ENCODE data around the gene STARD3NL. TPM values are rescaled to one million over a fixed set of nuclear protein-coding genes. Genes with fewer than 3 reads are reported as not detected.

Gene STARD3NL
- total RNA-seq, 2 donors from 2014 or later: 25.4 to 25.5 TPM

DNA sequence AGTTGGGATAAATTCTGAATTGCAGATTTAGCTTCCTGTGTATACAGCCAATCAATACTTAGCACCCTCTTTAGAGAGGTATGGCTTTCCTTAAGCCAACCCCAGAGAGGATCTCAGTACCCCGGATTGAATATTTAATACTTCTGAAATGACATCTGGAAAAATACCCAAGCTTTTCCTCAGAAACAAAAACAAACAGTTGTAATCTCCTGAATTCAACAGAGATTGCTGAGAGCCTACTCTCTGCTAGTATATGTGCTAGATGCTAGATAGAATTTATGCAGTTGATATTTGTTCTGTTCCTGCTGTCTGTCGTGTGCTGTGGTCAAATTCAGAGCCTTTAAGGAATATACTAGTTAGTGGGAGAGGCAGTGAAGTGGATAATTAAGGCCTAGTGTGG, 21.1 kb downstream of the STARD3NL start:
- H3K4me3 ChIP-seq: no peak overlapping the region
- no peak for TF ChIP-seq CTCF (IDR thresholded peaks at IDR 0.05)
- H3K9me3 ChIP-seq: no peaks in the 10 kb centered on the region
- no peak overlapping the region for H3K27ac ChIP-seq
- intact Hi-C loops (cut with DNase I): no loop called here
- no peaks in the 10 kb centered on the region for H3K36me3 ChIP-seq
- no peaks in the 10 kb centered on the region for H3K4me1 ChIP-seq
- H3K9ac ChIP-seq (ENCODE audit: low read depth in 2 of 2, low read length in 2 of 2): no peak overlapping the region
- no peaks in the 10 kb centered on the region for H3K27me3 ChIP-seq
- no peak for DNase-seq

DNA sequence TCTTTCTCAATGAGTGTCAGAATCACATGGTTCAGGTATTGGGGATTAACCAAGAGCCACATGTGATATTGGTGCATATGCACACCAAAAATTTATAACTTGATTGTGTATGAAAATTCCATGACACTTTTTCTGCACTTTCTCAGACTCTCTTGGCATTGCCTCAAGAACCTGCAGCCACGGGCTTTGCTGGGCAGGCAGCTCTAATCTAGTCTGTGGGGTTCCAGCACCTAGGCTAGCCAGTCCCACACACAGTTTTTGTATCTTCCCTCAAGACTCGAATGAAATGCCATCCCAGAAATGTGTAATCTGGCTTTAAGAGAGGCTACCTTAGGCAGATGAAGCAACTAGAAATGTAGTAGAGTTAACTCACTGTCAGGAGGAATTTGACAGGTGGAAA, 21.7 kb downstream of the STARD3NL start:
- Histone ChIP-seq H3K4me1 (no peaks in the 10 kb centered on the region), H3K27me3 (no peaks in the 10 kb centered on the region), H3K9ac (ENCODE audit: low read depth in 2 of 2, low read length in 2 of 2) (no peak overlapping the region), H3K27ac (no peak overlapping the region), H3K9me3 (no peaks in the 10 kb centered on the region), H3K4me3 (no peak overlapping the region), H3K36me3 (no peaks in the 10 kb centered on the region)
- intact Hi-C loops (cut with DNase I): no loop called here
- TF ChIP-seq CTCF (IDR thresholded peaks at IDR 0.05): no peak
- DNase-seq: no peak

- intact Hi-C loops (cut with DNase I): no loop called here
- no peak for TF ChIP-seq CTCF (IDR thresholded peaks at IDR 0.05)
- no peak for DNase-seq
- H3K27me3 ChIP-seq: no peaks in the 10 kb centered on the region
- no peaks in the 10 kb centered on the region for H3K4me1 ChIP-seq
- no peaks in the 10 kb centered on the region for H3K36me3 ChIP-seq
- no peak overlapping the region for H3K9ac ChIP-seq (ENCODE audit: low read depth in 2 of 2, low read length in 2 of 2)
- H3K4me3 ChIP-seq: no peak overlapping the region
- H3K9me3 ChIP-seq: no peaks in the 10 kb centered on the region
- no peak overlapping the region for H3K27ac ChIP-seq
These were observed 28.0 kb downstream of the STARD3NL start for GRCh38 chr7:38206071-38206470.

DNA sequence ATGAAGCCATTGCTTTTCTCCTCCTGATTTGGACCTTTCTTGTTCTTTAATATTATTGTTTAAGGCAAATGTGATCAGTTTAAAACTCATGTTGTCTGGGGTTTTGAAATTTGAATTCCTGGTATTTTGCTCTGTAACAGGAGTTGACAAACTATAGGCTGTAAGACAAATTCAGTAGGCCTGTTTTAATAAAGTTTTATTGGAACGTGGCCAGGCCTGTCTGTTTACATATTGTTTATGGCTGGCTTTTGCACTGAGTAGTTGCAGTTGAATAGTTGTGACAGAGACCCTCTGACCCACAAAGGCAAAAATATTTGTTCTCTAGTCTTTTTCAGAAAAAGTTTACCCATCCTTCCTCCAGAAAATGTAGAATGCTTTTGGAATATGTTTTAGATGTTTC, 29.8 kb downstream of the STARD3NL start:
- Histone ChIP-seq H3K4me3 (no peak overlapping the region), H3K4me1 (no peaks in the 10 kb centered on the region), H3K9me3 (no peaks in the 10 kb centered on the region), H3K9ac (ENCODE audit: low read depth in 2 of 2, low read length in 2 of 2) (no peak overlapping the region), H3K36me3 (no peaks in the 10 kb centered on the region), H3K27ac (no peak overlapping the region), H3K27me3 (no peaks in the 10 kb centered on the region)
- DNase-seq: no peak
- intact Hi-C loops (cut with DNase I): no loop called here
- no peak for TF ChIP-seq CTCF (IDR thresholded peaks at IDR 0.05)

DNA sequence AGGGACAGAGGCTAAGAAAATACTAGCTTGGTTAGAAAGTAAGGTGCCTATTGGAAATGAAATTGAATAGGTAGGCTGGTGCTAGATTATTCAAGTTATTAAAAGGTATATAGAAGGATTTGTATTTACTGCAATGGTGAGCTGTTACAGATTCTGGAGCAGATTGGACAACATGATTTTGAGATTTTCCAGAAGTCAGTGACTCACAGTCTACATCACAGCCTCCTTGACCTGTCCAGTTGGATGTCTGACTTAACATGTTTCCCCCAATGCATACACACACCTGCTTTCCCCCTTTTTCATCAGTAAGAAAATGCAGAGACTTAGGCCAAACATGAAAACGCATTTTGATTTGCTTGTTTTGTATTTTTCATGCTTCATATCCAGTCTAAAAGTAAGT, 33.4 kb downstream of the STARD3NL start:
- H3K36me3 ChIP-seq: no peaks in the 10 kb centered on the region
- H3K27ac ChIP-seq: no peak overlapping the region
- H3K4me1 ChIP-seq: no peaks in the 10 kb centered on the region
- intact Hi-C loops (cut with DNase I): no loop called here
- H3K4me3 ChIP-seq: no peak overlapping the region
- H3K9ac ChIP-seq (ENCODE audit: low read depth in 2 of 2, low read length in 2 of 2): no peak overlapping the region
- H3K27me3 ChIP-seq: no peaks in the 10 kb centered on the region
- TF ChIP-seq CTCF (IDR thresholded peaks at IDR 0.05): no peak
- no peak for DNase-seq
- no peaks in the 10 kb centered on the region for H3K9me3 ChIP-seq

DNA sequence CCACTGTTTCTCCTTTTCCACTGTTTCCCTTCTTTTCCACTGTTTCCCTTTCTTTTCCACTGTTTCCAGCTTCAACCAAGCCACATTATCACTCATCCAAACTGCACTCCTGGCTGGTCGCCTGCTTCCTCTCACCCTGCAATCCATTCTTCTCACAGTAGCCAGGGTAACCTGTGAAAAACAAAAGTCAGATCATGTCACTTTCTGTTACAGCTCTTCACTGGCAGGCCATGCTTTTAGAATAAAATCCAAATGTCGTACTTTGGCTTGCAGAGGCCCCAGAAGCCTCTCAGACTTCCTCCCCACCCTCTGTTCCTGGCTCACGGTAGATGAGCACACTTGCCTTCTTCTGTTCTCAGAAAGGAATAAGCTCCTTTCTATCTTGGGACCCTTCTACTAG, 33.9 kb downstream of the STARD3NL start:
- TF ChIP-seq CTCF (IDR thresholded peaks at IDR 0.05): no peak
- Histone ChIP-seq H3K4me1 (no peaks in the 10 kb centered on the region), H3K4me3 (no peak overlapping the region), H3K27me3 (no peaks in the 10 kb centered on the region), H3K9me3 (no peaks in the 10 kb centered on the region), H3K27ac (no peak overlapping the region), H3K36me3 (no peaks in the 10 kb centered on the region), H3K9ac (ENCODE audit: low read depth in 2 of 2, low read length in 2 of 2) (no peak overlapping the region)
- no peak for DNase-seq
- intact Hi-C loops (cut with DNase I): no loop called here
